Stimulated activated CD4-positive, alpha-beta T cell treated with anti-CD3 and anti-CD28 coated beads, Interleukin-15, amount 100 ng/mL, for 24 hours (primary cell): Measurements from ENCODE around the gene AP3S1.
"Not testable (repeated sequence)": the region's sequence is repeated elsewhere in the genome, so short reads cannot be mapped to it uniquely, and the experiment has no call there.

Experiments used
- DNase-seq: peaks from one replicate; pipeline ENCODE4 v3.0.0-alpha.2; 2020

The AP3S1 gene

DNA sequence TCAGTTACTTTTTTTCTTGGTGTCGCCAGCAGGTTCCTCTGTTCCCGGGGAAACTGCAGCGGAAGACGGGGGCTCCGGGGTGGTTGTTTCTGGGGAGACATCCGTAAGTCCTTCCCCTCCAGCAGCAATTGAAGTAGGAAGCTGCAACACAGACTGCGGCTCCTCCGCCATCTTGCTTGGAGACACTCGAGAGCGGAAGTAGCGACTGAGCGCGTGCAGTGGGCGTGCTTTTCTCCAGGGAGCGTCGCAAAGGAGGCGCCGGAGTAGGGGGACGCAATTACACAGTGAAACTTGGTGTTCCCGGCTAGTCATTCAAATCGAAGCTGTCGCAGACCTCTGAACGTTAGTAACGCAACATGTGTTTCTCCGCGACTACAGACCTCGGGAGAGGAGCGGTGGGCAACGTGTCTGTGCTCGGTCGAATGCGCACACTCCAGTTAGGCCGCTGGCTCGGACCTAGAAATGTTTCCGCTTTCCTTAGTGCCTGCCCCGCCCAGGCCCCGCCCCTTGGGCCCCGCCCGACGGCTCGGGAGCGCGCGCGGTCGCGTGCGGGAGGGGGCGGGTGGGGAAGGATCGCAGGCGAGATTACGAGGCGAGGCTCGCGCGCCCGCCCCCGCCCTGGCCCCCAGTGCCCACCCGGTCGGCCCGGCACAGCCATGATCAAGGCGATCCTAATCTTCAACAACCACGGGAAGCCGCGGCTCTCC is at the start of gene AP3S1, which contains the start of gene ATG12:
Gene AP3S1, plus strand, starts transcription at position 554 of the 707 bp plus-strand sequence. Its CDS starts 103 bp downstream, at position 657.
Gene ATG12, minus strand, starts transcription at position 184 of the 707 bp plus-strand sequence. Its CDS starts 13 bp downstream, at position 171.
- peak; percentile 92 for DNase-seq

DNA sequence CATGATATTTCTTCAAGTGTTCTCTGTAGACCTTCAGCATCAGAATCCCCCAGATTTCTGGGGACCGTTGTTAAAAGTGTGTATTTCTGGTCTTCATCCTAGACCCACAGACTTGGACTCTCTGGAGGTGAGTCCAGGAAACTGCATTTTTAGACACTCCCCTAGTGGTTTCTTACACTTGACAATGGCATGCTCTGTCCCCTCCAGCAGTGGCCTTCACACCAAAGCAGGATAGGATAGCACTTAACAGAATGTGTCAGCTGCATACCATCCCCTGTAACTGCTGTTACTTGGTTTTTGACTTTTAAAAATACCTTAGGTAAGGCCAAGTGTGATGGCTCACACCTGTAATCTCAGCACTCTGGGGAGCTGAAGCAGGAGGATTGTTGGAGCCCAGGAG is 46.0 kb upstream of the AP3S1 start:
- DNase-seq = no peak

DNA sequence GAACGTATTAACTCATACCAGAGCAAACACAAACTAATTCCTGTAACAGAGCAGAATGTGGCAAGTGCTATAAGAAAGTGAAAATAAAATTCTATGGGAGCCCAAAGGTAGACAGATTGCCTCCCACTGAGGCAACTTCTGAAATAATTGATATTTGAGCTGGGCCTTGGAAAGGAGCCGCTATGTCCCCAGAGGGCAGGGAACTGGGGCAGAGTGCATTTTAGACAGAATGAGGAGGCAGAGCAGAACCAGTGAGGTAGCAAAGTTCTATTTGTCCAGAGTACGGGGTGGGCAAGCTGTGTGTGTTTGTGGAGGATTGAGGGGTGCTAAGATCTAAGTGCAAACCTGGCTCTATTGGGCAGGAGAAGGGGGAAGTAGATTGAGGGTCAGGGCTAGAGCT is 45.1 kb upstream of the AP3S1 start:
- no peak for DNase-seq

DNA sequence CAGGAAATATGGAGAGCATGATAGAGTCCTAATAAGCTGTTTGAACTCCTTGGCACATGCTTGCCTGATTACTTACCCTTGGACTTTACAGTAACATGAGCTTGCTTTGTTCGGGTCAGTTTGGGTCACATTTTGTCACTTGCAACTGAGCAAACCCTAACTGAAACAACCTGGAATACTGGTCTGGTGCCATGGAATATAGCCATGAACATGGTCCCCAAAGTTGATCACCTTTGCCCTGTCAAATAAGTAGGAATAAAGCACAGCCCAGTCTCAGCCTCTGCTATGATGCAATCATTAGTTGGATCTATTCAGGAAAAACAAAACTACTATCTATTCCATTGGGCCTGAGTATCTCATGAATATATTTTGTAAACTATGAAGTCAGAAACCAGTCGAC is 43.5 kb upstream of the AP3S1 start:
- DNase-seq = no peak

DNA sequence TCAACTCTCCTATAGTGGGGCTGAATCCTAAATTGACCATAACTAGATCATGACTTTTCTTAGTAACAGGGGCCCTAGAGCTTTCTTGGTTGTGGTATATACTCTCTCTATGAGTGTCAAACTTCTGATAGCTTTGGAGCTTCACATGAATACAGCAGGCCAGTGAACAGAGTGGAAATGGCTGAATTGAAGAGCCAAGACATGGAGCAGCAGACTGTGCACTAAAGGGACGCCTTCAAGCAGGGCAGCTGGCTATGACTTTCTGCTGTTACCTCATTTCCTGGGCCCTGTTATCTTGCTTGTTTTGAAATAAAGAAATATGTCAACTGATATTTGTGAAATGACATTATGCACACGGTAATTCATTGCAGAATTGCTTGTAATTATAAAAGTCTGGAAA is 41.6 kb upstream of the AP3S1 start:
- no peak for DNase-seq

DNA sequence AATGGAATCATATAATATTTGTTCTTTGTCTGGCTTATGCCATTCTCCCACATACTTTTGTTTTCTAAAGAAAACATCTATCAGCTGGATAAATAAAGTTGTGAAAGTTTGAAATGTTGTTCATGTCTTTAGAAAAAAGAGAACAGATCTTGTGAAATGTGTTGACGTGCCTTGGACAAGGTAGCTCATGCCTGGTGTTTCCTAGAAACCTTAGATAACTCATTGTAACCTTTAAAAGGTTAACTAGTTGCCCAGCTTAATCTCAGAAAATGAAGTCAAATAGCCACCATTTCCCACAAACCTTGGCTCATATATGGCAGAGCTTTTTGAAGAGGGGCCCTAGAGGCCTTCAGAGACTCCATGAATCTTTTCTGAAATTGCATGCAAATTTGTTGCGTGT is 40.6 kb upstream of the AP3S1 start:
- DNase-seq = no peak

DNA sequence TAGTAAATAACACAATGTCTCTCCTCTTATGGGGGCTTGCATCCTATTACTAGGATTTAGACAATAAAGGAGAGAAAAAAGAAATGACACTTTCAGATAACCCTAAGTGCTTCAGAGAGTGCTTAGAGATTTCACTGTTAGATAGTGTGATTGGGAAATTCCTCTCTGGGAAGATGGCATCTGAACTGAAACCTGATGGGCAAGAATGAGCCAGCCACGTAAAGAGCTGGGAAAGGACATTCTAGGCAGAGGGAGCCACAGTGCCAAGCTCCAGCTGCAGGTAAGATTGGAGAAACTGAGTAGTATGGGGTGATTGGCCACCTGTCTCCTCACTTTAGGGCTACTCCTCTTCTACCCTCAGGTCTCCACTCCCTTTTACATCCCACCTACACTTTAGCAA is 39.8 kb upstream of the AP3S1 start:
- no peak for DNase-seq

DNA sequence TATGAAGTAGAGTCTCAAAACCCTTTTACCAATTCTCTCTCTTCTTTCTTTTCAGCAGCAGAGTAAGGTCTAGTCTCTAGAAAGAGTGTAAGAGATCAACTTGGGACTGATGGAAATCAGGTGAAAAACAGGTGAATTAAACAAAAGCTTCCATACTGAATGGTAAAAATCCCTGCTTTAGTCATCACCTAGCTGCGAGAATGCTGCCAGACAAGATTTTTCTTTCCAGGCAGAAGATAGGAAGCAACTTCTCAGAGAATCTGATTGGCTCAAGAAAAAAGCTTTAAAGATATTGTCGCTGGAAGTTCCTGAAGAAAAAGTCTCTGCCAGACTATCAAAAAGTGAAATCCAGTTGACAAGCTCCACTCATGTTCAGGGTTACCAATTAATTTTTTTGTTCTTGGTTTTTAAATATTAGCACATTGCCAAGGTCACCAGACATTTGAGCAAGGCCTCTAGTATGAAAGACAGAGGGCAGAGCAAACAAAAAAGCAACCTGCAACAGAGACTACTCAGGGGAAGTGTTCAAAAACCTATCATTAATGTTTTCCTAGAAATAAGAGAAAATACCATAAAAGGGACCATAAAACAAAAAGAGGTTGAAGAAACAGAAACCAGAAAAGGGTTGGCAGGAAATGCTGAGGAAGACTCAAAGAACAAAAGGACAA is 34.6 kb upstream of the AP3S1 start:
- no peak for DNase-seq

DNA sequence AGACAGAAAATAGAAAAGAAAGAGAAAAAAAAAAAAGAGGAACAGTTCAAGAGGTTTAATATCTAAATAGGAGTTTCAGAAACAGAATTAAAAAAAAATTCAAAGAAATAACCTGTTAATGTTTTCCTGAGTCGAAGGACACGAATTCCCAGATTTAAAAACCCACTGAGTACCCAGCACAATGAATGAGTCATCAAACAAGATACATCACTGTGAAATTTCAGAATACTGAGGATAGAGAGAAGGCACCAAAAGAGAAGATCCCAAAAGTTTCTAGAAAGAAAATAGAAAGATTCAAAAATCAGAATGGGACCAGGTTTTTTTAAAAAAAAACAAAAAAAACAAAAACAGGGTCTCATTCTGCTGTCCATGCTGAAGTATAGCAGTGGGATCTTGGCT is 34.1 kb upstream of the AP3S1 start:
- no peak for DNase-seq

DNA sequence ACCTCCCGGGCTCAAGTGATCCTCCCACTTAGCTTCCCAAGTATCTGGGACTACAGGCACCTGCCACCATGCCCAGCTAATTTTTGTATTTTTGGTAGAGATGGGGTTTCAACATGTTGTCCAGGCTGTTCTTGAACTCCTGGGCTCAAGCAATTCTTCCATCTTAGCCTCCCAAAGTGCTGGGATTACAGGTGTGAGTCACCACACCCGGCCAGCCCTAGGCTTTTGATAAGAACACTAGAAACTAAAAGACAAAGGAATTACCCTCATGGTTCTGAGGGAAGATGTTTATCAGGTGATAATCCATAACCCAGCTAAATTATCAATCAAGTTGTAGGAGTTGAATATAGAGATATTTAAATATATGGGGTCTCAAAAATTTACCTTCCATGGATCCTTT is 33.7 kb upstream of the AP3S1 start:
- not testable (repeated sequence) for DNase-seq

DNA sequence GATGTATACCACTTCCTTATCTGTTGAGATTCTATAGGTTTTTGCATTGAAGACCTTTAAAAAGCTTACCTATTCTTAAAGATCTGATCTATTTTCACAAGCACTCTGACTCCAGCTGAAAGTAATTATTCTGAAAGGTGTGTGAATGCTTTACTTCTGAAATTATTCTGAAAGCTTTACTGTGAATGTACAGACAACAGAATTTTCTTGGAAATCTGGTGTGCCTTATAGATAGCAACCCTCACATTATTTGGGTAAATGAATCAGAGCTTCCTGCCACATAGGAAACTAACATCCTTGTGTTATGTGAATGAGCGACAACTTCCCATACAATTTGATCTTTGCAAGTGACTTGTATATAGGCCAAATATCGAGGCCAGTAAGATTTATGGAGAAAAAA is 31.8 kb upstream of the AP3S1 start:
- DNase-seq = no peak

DNA sequence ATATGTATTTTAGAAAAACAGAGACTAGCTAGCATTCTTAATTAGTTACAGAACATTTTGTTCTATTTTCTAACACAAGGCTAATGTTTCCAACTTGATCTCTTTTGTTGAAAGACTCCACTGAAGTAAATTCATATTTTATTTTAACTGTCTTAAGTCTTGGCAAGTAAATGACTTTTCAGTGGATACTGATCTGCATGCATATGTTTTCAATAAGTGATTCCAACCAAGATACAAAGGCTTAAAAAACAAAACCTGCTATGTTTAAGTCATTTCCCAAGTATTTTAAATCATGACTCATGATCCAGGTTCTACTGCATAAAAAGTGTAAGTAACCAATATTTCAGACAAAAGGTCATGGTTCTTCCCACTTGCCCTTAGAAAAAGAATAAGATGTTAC is 31.0 kb upstream of the AP3S1 start:
- no peak for DNase-seq

DNA sequence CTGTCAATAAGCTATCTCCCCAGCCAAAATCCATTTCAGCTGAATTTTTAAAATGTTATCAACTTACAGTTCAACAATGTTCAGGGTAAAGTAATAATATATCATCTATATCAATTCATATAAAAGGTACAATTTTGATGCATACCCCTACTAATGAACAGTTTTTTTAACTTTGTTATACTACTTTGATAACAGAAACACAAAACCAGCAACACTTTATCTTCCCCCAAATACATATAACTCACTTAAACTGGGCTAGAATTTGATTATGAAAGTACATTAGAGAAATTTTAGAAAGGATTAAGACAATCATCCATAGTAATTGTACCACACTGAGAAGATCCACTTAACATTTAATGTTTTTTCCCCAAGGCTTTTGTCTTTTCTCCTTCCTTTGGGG is 30.3 kb upstream of the AP3S1 start:
- DNase-seq = no peak

DNA sequence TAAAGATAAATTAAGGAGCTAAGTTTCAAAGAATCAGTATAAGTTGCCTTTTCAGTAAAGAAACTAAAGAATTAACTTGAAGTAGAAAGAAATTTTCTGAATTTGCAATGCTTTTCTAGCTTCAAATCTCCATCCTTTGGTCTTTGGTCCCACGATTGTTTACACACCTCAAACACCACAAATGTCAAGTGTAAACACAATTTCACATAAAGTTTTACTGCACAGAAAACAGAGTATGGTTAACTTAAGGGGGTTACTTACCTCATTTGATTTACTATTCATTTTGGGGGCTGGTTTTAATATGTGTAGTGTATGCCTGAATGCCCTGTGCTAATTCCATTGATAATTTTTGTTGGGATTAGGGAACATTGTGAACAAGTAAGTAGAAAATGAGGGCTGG is 29.4 kb upstream of the AP3S1 start:
- no peak for DNase-seq

DNA sequence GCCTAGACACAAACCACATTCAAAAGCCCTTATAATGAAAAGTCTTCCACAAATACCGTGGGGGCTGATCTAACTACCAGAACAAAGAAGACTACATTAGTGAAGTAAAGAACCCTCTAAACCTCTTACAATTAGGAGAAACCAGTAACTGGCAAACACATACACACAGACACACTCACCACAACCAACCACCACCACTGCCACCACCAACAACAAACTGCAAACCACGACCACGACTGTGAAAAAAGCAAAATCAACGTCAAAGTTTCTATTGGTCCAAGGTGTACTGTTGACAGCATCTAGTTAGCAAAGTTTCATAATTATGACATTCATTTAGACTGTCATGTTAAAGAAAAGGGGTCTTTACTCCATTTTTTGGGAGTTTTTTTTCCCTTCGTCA is 28.0 kb upstream of the AP3S1 start:
- DNase-seq = peak; percentile 9

DNA sequence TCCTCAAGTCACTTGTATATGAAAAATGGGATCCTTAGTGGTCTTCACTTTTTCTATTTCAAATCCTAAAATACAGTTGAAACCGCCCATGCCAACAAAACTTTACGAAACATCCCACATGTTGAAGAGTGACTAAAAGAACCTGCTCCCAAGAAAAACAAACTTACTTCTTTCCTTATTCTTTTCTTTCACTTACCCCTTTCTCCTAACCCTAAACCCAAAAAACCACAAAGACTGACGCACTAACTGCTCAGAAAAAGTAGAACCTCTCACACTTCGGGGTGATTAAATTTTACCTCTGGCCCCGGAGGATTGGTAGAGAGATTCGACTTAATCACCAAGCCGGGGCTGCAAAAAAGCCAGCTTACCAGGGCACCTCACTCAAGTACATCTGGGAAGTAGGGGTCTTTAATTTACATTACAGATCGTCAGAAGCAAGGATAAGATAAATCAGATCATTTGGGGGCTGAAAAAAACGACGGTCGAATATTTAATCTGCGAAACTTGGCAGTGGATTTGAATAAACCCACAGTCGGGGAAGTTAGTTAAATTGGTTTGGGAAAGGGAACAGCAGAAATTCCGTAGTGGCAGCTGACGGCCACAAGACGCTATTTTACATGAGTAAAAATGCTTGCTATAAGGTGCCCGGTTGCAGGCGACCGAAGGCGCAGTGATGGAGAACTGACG is 26.6 kb upstream of the AP3S1 start:
- DNase-seq = peak; percentile 12

DNA sequence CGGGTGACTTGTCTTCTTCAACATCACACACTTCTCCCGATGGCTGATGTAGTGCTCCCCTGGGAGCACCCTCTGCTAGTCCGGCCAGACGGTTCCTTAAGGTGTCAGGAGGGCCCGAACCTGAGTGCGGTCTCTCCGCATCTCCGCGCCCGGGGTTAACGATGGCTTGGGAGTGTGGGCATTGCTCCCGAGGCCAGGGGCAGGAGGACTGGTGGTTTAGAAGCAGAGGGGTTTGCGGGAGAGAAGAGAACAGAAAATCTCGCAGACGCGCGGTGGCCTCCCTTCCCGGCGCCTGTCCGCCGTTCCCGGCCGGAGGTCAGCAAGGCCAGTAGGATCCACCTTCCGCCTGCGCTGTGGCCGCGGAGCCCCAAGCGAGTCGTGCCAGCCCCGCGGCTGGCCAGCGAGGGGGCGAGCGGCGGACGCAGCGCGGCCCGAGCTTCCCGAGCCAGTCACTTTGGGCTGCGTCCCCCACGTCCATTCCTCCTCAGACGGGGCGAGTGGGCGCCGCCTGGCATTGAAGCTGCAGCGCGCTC is 26.0 kb upstream of the AP3S1 start:
- peak; percentile 7 for DNase-seq

DNA sequence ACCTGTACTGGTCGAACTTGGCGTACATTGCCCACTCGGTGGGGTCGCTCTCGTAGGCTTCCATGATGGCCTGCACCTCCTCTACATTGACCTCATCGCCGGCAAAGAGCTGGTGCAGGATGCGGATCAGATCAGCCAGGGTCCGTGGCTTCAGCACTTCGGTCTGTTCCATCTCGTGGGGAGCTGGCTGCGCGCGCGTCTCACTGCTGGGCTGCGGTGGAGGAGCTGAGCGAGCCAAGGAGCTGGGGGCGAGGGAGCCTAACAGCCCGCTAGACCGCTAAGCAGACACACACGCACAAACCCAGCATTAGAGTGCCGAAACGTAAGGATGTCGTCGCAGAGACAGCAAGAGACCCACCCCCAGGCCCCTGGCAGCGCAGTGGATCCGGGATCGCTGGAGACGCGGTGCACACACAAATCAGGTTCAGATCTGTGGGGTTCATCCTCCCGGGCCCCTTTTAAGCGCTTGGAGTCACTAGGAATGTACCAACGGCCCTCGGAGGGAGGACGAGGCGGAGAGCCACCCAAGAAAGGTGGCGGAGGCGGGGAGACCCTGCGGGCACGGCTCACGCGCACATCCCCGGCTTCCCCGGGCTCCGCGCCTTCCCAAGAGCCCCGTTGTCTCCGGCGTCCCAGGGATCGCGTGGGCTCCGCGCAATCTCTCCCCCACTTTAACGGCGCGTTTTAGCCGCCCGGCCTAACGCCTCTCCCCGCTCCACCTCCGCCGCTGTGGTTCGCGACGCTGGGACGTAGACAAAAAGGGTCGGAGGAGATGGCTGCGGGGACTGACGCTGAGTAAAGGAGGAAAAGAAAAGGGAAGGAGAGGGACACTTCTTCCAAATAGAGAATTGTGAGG is 25.3 kb upstream of the AP3S1 start, which contains the start of gene CDO1:
Gene CDO1, minus strand, starts transcription at position 434 of the 856 bp plus-strand sequence. Its CDS starts 262 bp downstream, at position 172.
- DNase-seq = peak; percentile 50

DNA sequence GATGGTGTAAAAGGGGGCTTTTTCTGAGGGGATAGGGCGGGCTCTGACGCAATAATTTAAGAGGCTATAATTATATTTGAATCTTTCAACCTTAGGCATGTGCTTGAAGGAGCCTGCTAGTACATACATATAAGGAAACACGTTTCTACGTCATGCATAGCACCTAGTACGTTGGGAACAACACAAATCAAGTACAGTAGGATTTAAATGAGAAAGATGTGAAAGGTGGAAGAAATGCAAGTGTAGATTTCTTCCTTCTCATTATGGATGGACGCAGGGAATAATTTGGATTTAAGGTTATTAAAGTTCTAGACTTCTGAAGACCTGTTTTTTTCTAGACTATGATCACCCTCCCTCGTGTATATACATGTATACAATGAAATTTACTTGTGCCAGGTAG is 24.3 kb upstream of the AP3S1 start:
- DNase-seq = no peak

DNA sequence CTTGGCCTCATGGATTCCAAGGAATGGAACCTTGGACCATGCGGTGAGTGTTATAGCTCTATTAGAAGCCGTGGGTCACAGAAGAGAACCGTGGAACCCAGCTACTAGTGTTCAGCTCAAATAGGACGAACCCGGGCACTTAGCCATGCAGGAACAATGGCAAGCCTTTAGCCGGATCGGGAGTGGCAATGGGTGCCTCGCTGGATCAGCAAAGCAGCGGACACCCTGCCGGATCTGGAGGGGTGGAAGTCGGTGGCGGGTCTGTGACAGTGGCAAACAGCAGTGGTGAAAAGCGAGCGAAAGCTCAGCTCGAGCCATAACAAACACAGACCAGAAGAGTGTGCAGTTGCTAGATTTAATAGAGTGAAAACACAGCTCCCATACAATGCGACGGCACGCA is 22.9 kb upstream of the AP3S1 start:
- no peak for DNase-seq

DNA sequence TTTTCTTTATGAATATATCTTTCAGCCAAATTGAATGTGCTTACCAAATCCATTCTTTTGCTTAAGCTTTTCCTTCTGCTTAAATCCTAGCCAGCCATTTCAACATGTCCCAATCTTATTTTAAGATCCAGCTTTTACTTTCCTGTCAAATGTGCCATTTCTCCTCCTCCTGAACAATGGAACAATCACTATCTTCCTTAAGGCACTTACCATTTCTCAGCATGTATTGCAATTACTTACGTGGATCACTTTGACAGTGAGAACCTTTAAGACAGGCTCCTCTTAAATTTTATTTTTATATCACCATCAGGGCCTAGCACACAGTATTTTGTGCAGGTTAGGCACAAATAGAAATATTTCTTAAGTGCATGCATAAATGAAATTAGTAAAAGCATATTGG is 20.9 kb upstream of the AP3S1 start:
- DNase-seq = no peak

DNA sequence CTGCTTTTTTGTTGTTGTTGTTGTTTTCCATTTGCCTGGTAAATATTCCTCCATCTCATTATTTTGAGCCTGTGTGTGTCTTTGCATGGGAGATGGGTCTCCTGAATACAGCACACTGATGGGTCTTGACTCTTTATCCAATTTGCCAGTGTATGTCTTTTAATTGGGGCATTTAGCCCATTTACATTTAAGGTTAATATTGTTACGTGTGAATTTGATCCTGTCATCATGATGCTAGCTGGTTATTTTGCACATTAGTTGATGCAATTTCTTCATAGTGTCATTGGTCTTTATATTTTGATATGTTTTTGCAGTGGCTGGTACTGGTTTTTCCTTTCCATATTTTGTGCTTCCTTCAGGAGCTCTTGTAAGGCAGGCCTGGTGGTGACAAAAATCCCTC is 16.8 kb upstream of the AP3S1 start:
- DNase-seq = not testable (repeated sequence)

DNA sequence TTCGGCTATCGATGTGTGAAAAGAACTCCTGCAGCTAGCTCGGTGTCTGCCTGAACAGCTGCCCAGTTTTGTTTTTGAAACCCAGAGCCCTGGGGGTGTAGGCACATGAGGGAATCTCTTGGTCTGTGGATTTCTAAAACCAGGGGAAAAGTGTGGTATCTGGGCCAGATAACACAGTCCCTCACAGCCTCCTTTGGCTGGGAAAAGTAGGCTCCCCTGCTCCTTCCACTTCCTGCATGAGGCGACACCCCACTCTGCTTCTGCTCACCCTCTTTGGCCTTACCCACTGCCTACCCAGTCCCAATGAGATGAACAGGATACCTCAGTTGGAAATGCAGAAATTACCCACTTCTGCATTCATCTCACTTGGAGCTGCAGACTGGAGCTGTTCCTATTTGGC is 15.8 kb upstream of the AP3S1 start:
- no peak for DNase-seq
